ENCODE results near the gene TNK2. TPM values are rescaled to one million over a fixed set of nuclear protein-coding genes. Genes with fewer than 3 reads are reported as not detected.
"Not testable (repeated sequence)": the region's sequence is repeated elsewhere in the genome, so short reads cannot be mapped to it uniquely, and the experiment has no call there.

TNK2 gene
- total RNA-seq, 4 donors from 2014 or later: 6.1 to 81.2 (median 24.4) TPM

GRCh38 chr3:195817578-195818135 is 90.7 kb downstream of the TNK2 start:
- no peaks in the 10 kb centered on the region for H3K9me3 ChIP-seq
- no peaks in the 10 kb centered on the region for H3K4me1 ChIP-seq
- no peaks in the 10 kb centered on the region for H3K36me3 ChIP-seq
- DNase-seq: no peak
- H3K4me3 ChIP-seq: no peak overlapping the region
- TF ChIP-seq CTCF (IDR thresholded peaks at IDR 0.05) (no peak), POLR2A (IDR thresholded peaks at IDR 0.05) (no peak)
- H3K27me3 ChIP-seq: no peaks in the 10 kb centered on the region
- H3K27ac ChIP-seq: no peak overlapping the region
- intact Hi-C loops (cut with DNase I; ENCODE audit: low total_unique reads): no loop called here

- H3K27me3 ChIP-seq; intact Hi-C loops (cut with DNase I; ENCODE audit: low total_unique reads); H3K36me3 ChIP-seq; H3K27ac ChIP-seq; H3K4me1 ChIP-seq; H3K4me3 ChIP-seq; DNase-seq; H3K9me3 ChIP-seq: not testable (repeated sequence)
Observed at GRCh38 chr3:195816276-195816913, 92.0 kb downstream of the TNK2 start.

- Histone ChIP-seq H3K27ac (no peak overlapping the region), H3K9me3 (no peaks in the 10 kb centered on the region), H3K36me3 (no peaks in the 10 kb centered on the region), H3K4me3 (no peak overlapping the region), H3K4me1 (no peaks in the 10 kb centered on the region), H3K27me3 (no peaks in the 10 kb centered on the region)
- intact Hi-C loops (cut with DNase I; ENCODE audit: low total_unique reads): no loop called here
- DNase-seq: no peak
- TF ChIP-seq CTCF (IDR thresholded peaks at IDR 0.05) (no peak), POLR2A (IDR thresholded peaks at IDR 0.05) (no peak)
Observed at GRCh38 chr3:195815169-195815771, 93.1 kb downstream of the TNK2 start.

- no peaks in the 10 kb centered on the region for H3K27me3 ChIP-seq
- no peak overlapping the region for H3K27ac ChIP-seq
- H3K4me3 ChIP-seq: no peak overlapping the region
- intact Hi-C loops (cut with DNase I; ENCODE audit: low total_unique reads): no loop called here
- no peaks in the 10 kb centered on the region for H3K36me3 ChIP-seq
- no peaks in the 10 kb centered on the region for H3K9me3 ChIP-seq
- no peak for TF ChIP-seq CTCF (IDR thresholded peaks at IDR 0.05)
- TF ChIP-seq POLR2A (IDR thresholded peaks at IDR 0.05): no peak
- H3K4me1 ChIP-seq: no peaks in the 10 kb centered on the region
- no peak for DNase-seq
Observed at GRCh38 chr3:195813916-195814640, 94.3 kb downstream of the TNK2 start.

Small RNAs within 50 kb of the gene (microRNA-seq; reads per million reads assigned to microRNA genes)
- not detected for gene MIR6829 (ENCODE audit: borderline microRNAs expressed, borderline replicate concordance)

Small RNAs within 50 kb of the gene (small RNA-seq; reads per million reads assigned to genes)
- gene MIR6829 (not detected), gene RNU2-11P (not detected)

Other genes starting within 250 kb of the TNK2 start
- 10 to 100 TPM in 1 of 4 donors, 1 to 10 TPM in 2, under 1 TPM in 1; 0.29 to 17.6 (median 4.4) TPM for gene MUC20, start 187.6 kb downstream of the TNK2 start, total RNA-seq
- 1 to 10 TPM in 1 of 4 donors, under 1 TPM in 3; 0.26 to 1.0 (median 0.30) TPM for gene MUC4, start 96.6 kb downstream of the TNK2 start, total RNA-seq
- 10 to 100 TPM; 29.5 to 87.7 (median 44.6) TPM for gene TFRC, start 173.5 kb upstream of the TNK2 start, total RNA-seq